K562 (cell line): ENCODE measurements around the gene CAST. TPM values are rescaled to one million over a fixed set of nuclear protein-coding genes. Genes with fewer than 3 reads are reported as not detected.

Experiments used
- ATAC-seq: fragments of 200-7000 bp; cut with Tn5 transposase; 3 replicates; pipeline ENCODE4 v1.9.1; 2020; ENCODE audit warnings: moderate library complexity
- BruUV-seq: library from RNA; stranded (reverse); fragments of 400-500 nt; replicated peaks from 2 replicates; lab custom pipeline; 2021; lab: Mats Ljungman, UMichigan
- CTCF ChIA-PET: fragments of 300-600 bp; formaldehyde crosslinking; extraction: SDS; loops from one replicate; lab custom pipeline; 2021; ENCODE audit warnings: low intra/inter-chr PET ratio; lab: Yijun Ruan, JAX
- POLR2A ChIA-PET: fragments of 300-600, 350-650 bp; sonication (Branson Sonifier 250); formaldehyde crosslinking; extraction: SDS; loops from one replicate; lab custom pipeline; 2021; ENCODE audit warnings: antibody characterized with exemption, inconsistent platforms; lab: Yijun Ruan, JAX
- DNase-seq, 4 experiments: peaks; one replicate each; pipeline versions ENCODE4 v3.0.0 to v3.0.0-alpha.2; 2011 to 2018; ENCODE audit warnings: low spot score in 3 of 4, mixed read lengths in 3 of 4; ENCODE audit errors: extremely low read depth in 1 of 4
- FAIRE-seq: peaks from 2 replicates; lab custom pipeline; 2011; peaks lifted over from hg19 to GRCh38; lab: Jason Lieb, UNC
- H2AFZ ChIP-seq: 2 replicates; pipeline ENCODE4 v1.6.0; 2011; ENCODE audit warnings: low read depth, low read length, control low read depth, inconsistent platforms
- H3K27ac ChIP-seq: fragments of 200-600 bp; 3 replicates; pipeline ENCODE4 v1.8.0; 2011; ENCODE audit warnings: low read depth, mild to moderate bottlenecking, control low read depth, inconsistent platforms, low read length, moderate library complexity, mixed read lengths; ENCODE audit errors: extremely low read depth
- H3K27me3 ChIP-seq, 2 experiments: fragments of 300-600 bp in 1 of 2; 2 replicates in 1 of 2; 3 replicates in 1 of 2; pipeline versions ENCODE4 v1.6.0 to v1.8.0; 2011; ENCODE audit warnings: inconsistent platforms in 2 of 2, low read length in 2 of 2, mild to moderate bottlenecking in 1 of 2, mixed read lengths in 1 of 2, moderate library complexity in 1 of 2; ENCODE audit not compliant: control insufficient read depth in 2 of 2, insufficient read depth in 2 of 2
- H3K36me3 ChIP-seq: fragments of 300-600 bp; 3 replicates; pipeline ENCODE4 v1.8.0; 2011; ENCODE audit warnings: mild to moderate bottlenecking, low read length, inconsistent platforms; ENCODE audit not compliant: control insufficient read depth, insufficient read depth
- H3K4me1 ChIP-seq, 2 experiments: fragments of 200-600 bp in 1 of 2; replicated peaks in 1 of 2; 2 replicates in 1 of 2; 3 replicates in 1 of 2; pipeline versions ENCODE4 v1.5.1 to v1.8.0; 2011; ENCODE audit warnings: inconsistent platforms in 2 of 2, low read length in 2 of 2, mild to moderate bottlenecking in 1 of 2, mixed read lengths in 1 of 2, moderate library complexity in 1 of 2; ENCODE audit not compliant: control insufficient read depth in 2 of 2, insufficient read depth in 2 of 2
- H3K4me2 ChIP-seq: 2 replicates; pipeline ENCODE4 v1.6.1; 2011; ENCODE audit warnings: low read length, control low read depth, inconsistent platforms, mixed read lengths; ENCODE audit not compliant: insufficient read depth
- H3K4me3 ChIP-seq: fragments of 200-600 bp; sonication (generic), shearing (Covaris generic); 2 replicates; pipeline ENCODE4 v1.5.1; 2016; ENCODE audit warnings: control low read depth, inconsistent platforms
- H3K79me2 ChIP-seq: fragments of 200-600 bp; 3 replicates; pipeline ENCODE4 v1.8.0; 2011; ENCODE audit warnings: low read length, inconsistent platforms; ENCODE audit not compliant: control insufficient read depth, insufficient read depth
- H3K9ac ChIP-seq, 2 experiments: 2 replicates each; pipeline versions ENCODE4 v1.6.0 to v1.6.1; 2011; ENCODE audit warnings: low read depth in 2 of 2, low read length in 2 of 2, control low read depth in 1 of 2, inconsistent platforms in 1 of 2, mild to moderate bottlenecking in 1 of 2, mixed read lengths in 1 of 2; ENCODE audit not compliant: insufficient read depth in 1 of 2
- H3K9me1 ChIP-seq: one replicate; pipeline ENCODE4 v1.6.0; 2011; ENCODE audit warnings: inconsistent platforms, mild to moderate bottlenecking, low read length, moderate library complexity; ENCODE audit not compliant: control insufficient read depth, insufficient read depth
- H3K9me3 ChIP-seq: replicated peaks from 2 replicates; pipeline ENCODE4 v1.5.1; 2011; ENCODE audit warnings: low read depth, low read length, inconsistent platforms; ENCODE audit not compliant: control insufficient read depth, insufficient read depth
- H4K20me1 ChIP-seq: replicated peaks from 2 replicates; pipeline ENCODE4 v1.6.1; 2011; ENCODE audit warnings: low read length, inconsistent platforms, mixed read lengths; ENCODE audit not compliant: control insufficient read depth, insufficient read depth
- CXXC5 ChIP-seq: fragments of 250-450 bp; sonication (Bioruptor Pico); IDR thresholded peaks from 2 replicates; pipeline ENCODE4 v1.8.0; 2022; ENCODE audit warnings: inconsistent platforms, mild to moderate bottlenecking, moderate library complexity
- FOXA3 ChIP-seq, 2 experiments: fragments of 450-650 bp in 1 of 2; sonication (generic) in 1 of 2; formaldehyde crosslinking; IDR thresholded peaks in 1 of 2; conservative IDR thresholded peaks in 1 of 2; 2 replicates each; pipeline versions ENCODE4 v1.4.0 to v1.8.0; 2020 to 2022; ENCODE audit warnings: mild to moderate bottlenecking in 2 of 2, missing genetic modification reagents in 1 of 2
- NFYB ChIP-seq: IDR thresholded peaks from 2 replicates; pipeline ENCODE4 v1.6.1; 2011; ENCODE audit warnings: mild to moderate bottlenecking, moderate library complexity; ENCODE audit not compliant: insufficient read length; ENCODE audit errors: extremely low read depth
- RNF2 ChIP-seq: sonication (generic); IDR thresholded peaks from 2 replicates; pipeline ENCODE4 v1.6.1; 2016
- SETDB1 ChIP-seq: IDR thresholded peaks from one replicate; pipeline ENCODE4 v1.6.1; 2012; ENCODE audit warnings: low read length, control low read depth, inconsistent platforms
- STAT6 ChIP-seq: sonication (generic); formaldehyde crosslinking; IDR thresholded peaks from 2 replicates; pipeline ENCODE4 v1.8.1; 2023; ENCODE audit warnings: mild to moderate bottlenecking, missing genetic modification reagents
- ZBTB49 ChIP-seq: sonication (generic); formaldehyde crosslinking; IDR thresholded peaks from 2 replicates; pipeline ENCODE4 v1.8.0; 2022; ENCODE audit warnings: missing genetic modification reagents, mild to moderate bottlenecking, borderline replicate concordance
- ZNF3 ChIP-seq: fragments of 250-450 bp; sonication (Bioruptor Pico); IDR thresholded peaks from 2 replicates; pipeline ENCODE4 v1.5.0; 2021; ENCODE audit warnings: mild to moderate bottlenecking, moderate library complexity
- ZNF717 ChIP-seq: fragments of 250-450 bp; sonication (Bioruptor Pico); IDR thresholded peaks from 2 replicates; pipeline ENCODE4 v1.5.0; 2021
- ZNF785 ChIP-seq: fragments of 250-450 bp; sonication (Bioruptor Pico); IDR thresholded peaks from 2 replicates; pipeline ENCODE4 v1.4.0; 2020; ENCODE audit warnings: mild to moderate bottlenecking
- WGBS: fragments of 100-300 bp; shearing (Covaris generic); methylation state at CpG from one replicate; pipeline ENCODE4 v1.1.6; 2016; ENCODE audit warnings: low coverage, mixed read lengths; ENCODE audit not compliant: insufficient coverage; ENCODE audit errors: missing lambda C conversion rate; 5-methylcytosine and 5-hydroxymethylcytosine counted together
- in situ Hi-C: fragments of 300-500 bp; cut with MboI; formaldehyde crosslinking; loops from 4 replicates; pipeline ENCODE4 v1.15.0; 2018; ENCODE audit warnings: inconsistent platforms, mixed read lengths
- intact Hi-C: fragments of 100-400 bp; cut with micrococcal nuclease; formaldehyde crosslinking; loops from 2 replicates; pipeline ENCODE4 v1.14.2; 2022
- polyA plus RNA-seq, 8 experiments: library from polyadenylated mRNA; depleted of rRNA in 4 of 8; stranded (reverse) in 5 of 8; unstranded in 3 of 8; fragments of >200 nt; fragmentation: Nextera tagmentation in 2 of 8; fragmentation: Illumina TruSeq in 1 of 8; extraction: Ambion mirVana in 2 of 8; extraction: Trizol in 1 of 8; gene quantifications; 2 replicates each; pipeline versions ENCODE4 v1.2.1 to v1.2.3, GENCODE V29; 2011 to 2014; ENCODE audit warnings: inconsistent platforms in 1 of 8, missing spikeins in 1 of 8
- total RNA-seq, 7 experiments: library from RNA; depleted of rRNA in 6 of 7; stranded (reverse); fragments of >200 nt in 6 of 7; fragmentation: Illumina TruSeq in 2 of 7; extraction: Trizol in 2 of 7; gene quantifications; 2 replicates each; pipeline versions ENCODE4 v1.2.1 to v1.2.3, GENCODE V29; 2011 to 2021; ENCODE audit warnings: low replicate concordance in 1 of 7
- TF ChIP-seq, protein P1 (sequence below): fragments of 200-800 bp; sonication (Bioruptor generic); IDR thresholded peaks from 2 replicates; pipeline ENCODE4 v1.6.1; 2017; ENCODE audit warnings: missing genetic modification characterization, missing compliant biosample characterization
- TF ChIP-seq, protein P2 (sequence below): fragments of 450-650 bp; IDR thresholded peaks from 2 replicates; pipeline ENCODE4 v1.6.1; 2016; ENCODE audit warnings: antibody characterized with exemption

The CAST gene
- total and polyA plus RNA-seq, 9 of the 15 experiments (the other 6 are each of a cell fraction or from before 2014, with no cell fraction given): 55.5 to 136 (median 86.1) TPM

- TF ChIP-seq SETDB1: no peak
- TF ChIP-seq ZNF785: no peak
- peak; percentile 17; the same call in 1 of the 2 replicates for TF ChIP-seq CXXC5 (CRISPR knock-in tag)
- TF ChIP-seq ZBTB49 (CRISPR knock-in tag): no peak
- no peak for TF ChIP-seq STAT6 (CRISPR knock-in tag)
Observed at GRCh38 chr5:96763026-96763425, 100.8 kb downstream of the CAST start (continued).

DNA sequence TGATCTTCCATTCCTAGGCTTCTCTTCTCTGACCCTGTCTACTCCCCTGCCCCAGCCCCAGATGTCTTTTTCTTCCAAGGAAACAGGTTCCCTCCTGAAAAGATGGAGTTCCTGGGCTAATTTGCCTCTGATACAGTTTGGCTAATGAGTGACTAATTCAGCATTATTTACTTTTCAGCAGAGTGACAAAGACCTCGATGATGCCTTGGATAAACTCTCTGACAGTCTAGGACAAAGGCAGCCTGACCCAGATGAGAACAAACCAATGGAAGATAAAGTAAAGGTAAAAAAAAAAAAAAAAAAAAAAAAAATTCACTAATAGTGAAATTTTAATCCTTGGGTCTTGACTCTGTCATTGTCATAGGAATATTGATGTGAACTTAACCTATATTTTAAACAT, 102.9 kb downstream of the CAST start:
- Histone ChIP-seq H3K4me3 (no peak overlapping the region), H3K79me2 (no peaks in the 10 kb centered on the region), H3K4me2 (no peak overlapping the region), H3K27me3 (no peaks in the 10 kb centered on the region), H3K9ac (no peak overlapping the region), H3K4me1 (no peaks in the 10 kb centered on the region), H3K27ac (no peak overlapping the region), H4K20me1 (no peaks in the 10 kb centered on the region), H3K36me3 (peaks cover 85% of the 10 kb centered on the region), H3K9me1 (no peaks in the 10 kb centered on the region), H2AFZ (no peak overlapping the region), H3K9me3 (no peaks in the 10 kb centered on the region)
- CTCF ChIA-PET: no interaction called here
- no peak for ATAC-seq
- no TSS peak for BruUV-seq
- in situ Hi-C loops: no loop called here
- intact Hi-C loops: no loop called here
- no peak for DNase-seq
- no peak for FAIRE-seq
- POLR2A ChIA-PET: interaction anchor here (1.2 kb wide), 1 partner anchor 8 kb away, joined by 4 read pairs; no protein-coding TSS in a partner anchor
- WGBS: 88% methylated on average over 1 of the region's 1 CpG
- TF ChIP-seq NFYB (no peak), FOXA3 (CRISPR knock-in tag; conservative IDR thresholded peaks at IDR 0.05 in 1 of 2, IDR thresholded peaks at IDR 0.05 in 1 of 2) (no peak), RNF2 (no peak), ZNF717 (CRISPR knock-in tag) (no peak), ZNF3 (CRISPR knock-in tag) (no peak)
- TF ChIP-seq, protein P1, sequence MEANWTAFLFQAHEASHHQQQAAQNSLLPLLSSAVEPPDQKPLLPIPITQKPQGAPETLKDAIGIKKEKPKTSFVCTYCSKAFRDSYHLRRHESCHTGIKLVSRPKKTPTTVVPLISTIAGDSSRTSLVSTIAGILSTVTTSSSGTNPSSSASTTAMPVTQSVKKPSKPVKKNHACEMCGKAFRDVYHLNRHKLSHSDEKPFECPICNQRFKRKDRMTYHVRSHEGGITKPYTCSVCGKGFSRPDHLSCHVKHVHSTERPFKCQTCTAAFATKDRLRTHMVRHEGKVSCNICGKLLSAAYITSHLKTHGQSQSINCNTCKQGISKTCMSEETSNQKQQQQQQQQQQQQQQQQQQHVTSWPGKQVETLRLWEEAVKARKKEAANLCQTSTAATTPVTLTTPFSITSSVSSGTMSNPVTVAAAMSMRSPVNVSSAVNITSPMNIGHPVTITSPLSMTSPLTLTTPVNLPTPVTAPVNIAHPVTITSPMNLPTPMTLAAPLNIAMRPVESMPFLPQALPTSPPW (CRISPR knock-in tag): no peak
- TF ChIP-seq, protein P2, sequence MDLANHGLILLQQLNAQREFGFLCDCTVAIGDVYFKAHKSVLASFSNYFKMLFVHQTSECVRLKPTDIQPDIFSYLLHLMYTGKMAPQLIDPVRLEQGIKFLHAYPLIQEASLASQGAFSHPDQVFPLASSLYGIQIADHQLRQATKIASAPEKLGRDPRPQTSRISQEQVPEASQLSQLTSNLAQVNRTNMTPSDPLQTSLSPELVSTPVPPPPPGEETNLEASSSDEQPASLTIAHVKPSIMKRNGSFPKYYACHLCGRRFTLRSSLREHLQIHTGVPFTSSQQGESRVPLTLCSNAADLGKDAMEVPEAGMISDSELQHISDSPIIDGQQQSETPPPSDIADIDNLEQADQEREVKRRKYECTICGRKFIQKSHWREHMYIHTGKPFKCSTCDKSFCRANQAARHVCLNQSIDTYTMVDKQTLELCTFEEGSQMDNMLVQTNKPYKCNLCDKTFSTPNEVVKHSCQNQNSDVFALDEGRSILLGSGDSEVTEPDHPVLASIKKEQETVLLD: no peak
